Measurements from ENCODE around the gene ACBD3.

The ACBD3 gene

DNA sequence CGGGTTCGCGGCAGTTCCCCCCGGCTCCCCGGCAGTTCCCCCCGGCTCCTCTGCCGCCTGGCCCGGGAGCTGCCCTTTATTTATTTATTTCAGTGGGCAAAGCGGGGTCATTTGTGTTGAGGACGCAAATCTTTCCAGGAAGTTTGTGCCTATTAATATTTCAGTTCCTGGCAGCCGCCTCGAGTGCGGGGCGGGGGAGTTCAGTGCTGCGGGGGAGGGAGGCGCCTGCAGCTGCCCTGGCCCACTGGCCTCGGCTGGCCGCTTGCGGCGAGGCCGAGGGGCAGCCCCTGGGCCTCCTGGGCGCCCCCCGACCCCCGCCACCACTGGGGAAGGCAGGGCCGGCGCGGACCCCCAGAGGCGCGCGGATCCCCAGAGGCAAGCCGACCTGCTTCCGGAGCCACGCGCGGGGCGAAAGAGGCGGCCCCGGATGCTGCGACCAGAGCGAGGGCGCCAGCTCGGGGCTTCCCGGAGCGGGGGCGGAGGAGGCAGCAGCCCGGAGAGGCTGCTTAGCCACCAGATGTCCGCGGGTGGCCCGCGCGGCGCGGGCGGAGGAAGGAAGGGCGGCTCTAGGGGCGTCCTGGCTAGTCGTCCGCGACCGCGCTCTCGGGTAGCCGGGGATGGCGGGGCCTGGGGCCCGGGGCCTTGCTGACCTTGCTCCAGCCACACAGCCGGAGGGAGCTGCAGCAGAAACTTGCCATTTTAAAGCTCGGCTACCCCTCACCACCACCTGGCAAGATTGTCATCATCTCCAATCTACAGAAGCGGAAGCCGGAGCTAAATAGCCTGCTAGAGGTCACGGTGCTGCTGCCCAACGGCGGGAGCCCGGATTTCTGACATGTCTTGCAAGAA, 76.1 kb downstream of the ACBD3 start:
- peak; percentile 42 for DNase-seq

DNA sequence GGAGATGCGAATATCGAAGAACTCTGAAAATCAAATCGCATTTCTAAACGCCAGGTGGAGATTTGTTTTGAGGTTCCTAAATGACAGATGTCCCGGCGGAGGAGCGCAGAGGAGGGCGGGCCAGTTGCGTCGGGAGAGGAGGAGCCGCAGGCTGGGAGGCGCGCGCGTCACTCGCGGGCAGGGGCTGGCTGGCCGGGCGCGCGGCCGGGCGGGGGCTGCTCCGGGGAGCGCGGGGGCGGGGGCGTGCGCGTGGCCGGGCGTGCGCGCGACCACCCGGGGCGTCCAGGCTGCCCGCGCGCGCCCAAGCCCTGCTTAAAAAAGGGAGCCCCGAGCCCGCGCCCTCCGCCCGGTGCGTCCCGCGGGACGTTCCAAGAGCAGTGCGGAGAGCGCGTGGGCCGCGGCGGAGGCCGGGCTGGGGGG, 76.7 kb downstream of the ACBD3 start:
- peak; percentile 58 for DNase-seq

DNA sequence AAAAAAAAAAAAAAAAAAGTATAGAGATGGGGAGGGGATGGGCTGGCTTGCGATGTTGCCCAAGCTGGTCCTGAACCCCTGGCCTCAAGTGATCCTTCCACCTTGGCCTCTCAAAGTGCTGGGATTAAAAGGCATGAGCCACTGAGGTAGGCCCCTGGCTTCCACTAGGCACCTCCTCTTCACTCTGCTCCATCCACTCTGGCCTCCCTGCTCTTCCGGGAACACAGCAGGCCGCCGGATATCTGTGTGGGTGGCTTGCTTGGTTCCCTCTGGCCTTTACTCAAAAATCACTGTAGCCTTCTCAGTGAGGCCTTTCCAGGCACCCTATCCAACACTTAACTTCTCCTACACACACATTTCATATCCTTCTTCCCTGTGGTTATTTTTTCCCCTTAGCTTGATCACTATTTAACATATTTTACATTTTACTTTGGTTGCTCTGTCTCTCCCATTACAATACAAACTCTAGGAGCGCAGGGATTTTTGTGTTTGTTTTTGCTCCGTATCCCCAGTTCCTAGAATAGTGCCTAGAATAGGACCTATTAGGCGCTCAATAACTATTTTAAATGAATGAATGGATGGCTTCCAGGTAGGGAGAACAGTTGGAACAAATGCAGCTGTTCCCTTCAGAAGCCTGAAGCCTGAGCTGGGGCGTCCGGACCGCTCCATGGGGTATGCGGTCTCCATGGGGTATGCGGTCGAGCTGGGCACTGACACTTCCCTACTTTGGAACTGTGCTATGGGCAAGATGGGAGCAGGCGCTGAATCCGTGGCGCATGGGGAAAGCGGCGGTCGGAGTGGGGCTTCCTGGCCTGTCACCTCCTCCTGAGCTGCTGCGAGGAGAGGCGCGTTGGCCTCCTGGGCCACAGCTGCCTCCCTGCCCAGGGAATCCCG, 77.4 kb downstream of the ACBD3 start:
- DNase-seq: no peak

DNA sequence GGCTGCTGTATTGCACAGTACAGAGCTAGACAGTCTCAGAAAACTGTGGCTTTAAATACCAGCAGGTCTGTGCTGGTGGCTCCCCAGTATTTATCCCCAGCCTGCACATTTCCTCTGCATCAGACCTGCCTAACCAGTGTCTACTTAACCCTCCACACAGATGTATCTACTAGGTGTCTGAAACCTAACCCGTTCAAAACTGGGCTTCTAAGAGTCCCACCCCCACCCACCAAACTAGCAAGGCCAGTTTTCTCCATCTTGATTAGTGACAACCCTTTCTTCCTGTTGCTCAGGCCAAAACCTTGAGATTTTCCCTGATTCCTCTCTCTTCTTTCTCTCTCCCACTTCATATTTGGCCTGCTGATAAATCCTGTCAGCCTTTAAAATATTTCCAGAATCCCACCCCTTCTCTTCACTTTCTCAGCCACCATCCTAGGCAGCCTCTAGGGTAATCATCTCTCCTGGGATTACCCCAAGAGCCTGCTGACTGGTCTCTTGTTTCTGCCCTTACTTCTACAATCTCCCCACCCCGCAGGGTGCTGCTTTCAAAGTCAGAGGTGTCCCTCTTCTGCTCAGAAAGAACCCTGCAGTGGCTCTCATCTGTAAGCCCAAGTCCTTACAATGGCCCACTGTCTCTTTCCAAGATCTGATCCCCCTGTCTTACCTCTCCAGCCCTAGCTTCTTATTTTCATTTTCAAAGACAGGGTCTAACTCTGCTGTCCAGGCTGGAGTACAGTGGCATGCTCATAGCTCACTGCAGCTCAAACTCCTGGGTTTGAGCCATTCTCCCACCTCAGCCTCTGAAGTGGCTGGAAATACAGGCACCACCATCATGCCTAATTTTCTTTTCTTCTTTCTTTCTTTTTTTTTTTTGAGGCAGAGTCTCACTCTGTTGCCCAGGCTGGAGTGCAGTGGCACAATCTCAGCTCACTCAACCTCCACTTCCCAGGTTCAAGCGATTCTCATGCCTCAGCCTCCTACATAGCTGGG, 78.8 kb downstream of the ACBD3 start:
- DNase-seq: no peak

DNA sequence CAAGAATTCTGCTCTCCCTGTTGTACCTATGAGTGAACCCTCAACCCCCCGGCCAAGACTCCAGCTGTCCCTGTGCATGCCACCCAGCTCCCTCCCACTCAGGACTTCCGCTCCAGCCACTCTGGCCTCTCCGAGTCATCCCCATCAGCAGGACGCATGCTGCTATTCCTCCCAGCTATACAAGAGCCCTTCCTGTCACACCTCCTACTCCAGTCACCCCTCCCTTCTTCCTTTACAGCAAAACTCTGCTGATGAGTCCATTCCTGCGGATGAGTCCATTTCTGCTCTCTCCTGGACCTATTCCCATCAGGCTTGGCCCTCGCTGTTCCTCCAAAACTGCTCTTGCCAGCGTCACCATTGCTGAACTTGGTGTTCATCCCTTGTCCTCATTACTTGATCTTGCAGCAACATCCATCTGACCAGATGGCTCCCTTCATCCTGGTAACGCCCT, 81.8 kb downstream of the ACBD3 start:
- no peak for DNase-seq

DNA sequence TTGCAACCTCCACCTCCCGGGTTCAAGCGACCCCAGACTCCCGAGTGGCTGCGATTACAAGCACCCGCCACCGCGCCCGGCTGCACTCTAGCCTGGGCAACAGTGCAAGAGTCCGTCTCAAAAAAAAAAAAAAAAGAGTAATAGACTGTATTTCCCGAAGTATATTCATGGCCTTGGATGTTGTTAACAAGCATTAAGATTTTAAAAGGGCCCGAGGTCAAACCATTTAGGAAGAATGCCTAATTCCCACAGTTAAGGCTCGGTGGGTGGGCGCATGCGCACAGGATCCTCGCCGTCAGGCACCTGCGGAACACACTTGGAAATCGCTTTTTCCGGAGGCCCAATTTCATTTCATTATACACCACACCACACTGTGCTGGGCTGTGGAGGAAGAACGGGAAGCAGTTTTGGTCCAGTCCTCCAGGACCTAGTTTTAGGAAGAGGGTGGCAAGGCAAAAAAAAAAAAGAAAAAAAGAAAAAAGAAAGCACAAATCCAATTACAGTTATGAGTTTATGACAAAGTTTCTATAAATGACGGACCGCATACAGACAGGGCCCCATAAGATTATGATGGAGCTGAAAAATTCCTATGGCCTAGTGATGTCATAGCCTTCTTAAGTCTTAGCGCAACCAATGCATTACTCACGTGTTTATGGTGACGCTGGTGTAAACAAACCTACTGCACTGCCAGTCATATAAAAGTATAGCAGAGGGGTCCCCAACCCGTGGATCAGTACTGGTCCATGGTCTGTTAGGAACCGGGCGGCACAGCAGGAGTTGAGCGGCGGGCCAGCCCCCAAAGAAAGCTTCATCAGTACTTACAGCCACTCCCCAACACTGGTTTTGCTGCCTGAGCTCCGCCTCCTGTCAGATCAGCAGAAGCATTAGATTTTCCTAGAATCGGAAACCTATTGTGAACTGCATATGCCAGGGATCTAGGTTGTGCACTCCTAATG, 85.8 kb downstream of the ACBD3 start:
- DNase-seq: peak; percentile 25

DNA sequence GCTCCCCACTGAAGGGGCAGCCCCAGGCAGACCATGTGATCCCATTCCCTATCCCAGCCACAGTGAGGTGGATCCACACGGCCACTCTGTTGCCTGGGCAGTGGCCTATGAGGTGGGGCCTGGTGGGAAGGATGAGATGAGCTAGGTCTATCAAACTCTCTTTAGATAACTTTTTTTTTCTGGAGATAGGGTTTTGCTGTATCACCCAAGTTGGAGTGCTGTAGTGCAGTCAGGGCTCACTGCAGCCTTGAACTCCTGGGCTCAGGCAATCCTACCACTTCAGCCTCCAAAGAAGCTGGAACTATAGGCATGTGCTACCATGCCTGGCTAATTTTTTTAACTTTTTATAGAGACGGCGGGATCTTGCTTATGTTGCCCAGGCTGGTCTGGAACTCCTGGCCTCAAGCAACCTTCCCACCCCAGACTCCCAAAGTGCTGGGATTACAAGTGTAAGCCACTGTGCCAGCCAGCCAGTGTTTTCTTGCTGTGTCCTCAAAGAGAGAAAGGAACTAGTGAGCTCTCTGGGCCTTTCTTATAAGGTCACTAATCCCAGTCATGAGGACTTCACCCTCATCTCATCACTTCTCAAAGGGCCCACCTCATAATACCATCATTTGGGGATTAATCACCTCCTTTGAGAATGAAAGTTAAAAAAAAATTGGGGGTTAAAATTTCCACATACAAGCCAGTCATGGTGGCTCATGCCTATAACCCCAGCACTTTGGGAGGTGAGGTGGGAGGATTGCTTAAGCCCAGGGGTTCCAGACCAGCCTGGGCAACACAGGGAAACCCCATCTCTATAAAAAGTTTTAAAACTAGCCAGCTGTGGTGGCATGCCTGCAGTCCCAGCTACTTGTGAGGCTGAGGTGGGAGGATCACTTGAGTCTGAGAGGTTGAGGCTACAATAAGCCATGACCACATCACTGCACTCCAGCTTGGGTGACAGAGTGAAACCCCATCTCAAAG, 87.4 kb downstream of the ACBD3 start:
- DNase-seq: no peak

DNA sequence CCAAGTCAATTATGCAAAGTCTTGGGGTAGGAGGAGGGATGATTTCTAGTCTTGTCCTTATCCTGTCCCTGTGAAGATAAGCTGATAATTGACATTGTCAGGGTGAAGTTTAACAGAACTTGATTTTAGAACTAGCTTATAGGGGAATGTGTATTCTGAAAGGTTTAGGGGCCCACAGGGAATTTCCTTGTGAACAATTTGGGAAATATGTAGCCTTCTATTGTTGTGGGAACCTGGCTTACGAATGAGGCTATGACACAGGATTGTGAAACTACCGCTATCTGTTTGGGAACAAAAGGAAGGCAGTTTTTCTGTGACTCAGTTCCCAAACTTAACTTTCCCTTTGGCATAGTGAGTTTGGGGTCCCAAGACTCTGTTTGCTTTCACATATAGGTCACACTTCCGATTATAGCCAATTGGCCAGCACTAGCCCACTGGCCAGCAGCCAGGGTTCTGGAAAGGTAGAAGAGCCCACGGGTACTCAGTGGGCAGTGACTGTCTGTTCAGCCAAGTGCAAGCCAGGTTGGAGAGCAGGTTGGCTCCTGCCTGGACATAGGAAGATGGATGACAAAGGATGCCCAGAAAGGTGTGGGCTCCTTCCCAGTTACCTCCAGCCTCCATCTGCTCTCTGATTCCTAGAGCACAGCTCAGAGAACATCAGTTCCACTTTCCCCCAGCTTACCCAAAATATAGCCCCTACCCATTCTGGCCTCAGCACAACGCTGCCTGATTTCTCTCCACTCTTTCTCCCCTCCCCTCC, 88.5 kb downstream of the ACBD3 start:
- no peak for DNase-seq

DNA sequence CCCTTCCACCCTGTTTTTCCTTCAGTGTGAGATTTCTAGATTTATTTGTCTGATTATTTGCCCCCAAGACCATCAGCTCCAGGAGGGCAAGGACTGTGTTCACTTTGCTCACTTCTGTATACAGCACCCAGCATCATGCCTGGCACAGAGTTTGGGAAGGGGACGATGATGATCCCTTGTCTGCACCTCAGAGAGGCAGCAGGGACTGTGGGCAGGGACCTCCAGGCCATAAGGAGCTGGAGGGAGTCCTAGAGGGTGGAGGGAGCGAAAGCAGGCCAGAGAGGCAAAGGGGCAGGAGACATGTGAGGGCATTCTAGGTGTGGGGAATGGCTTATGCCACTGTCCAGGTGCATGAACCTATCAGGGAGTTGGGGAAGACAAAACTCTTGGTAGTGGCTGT, 91.3 kb downstream of the ACBD3 start:
- no peak for DNase-seq
